Tibial artery (tissue), 4 donors: ENCODE measurements around the gene ATP2C1.

Experiments used
- DNase-seq, 2 donors: peaks; one replicate each; pipeline ENCODE4 v3.0.0-alpha.2; 2019
- H3K27ac ChIP-seq, 2 donors: fragments of 200-600 bp; sonication (generic) in 1 of 2; 1 replicate in 1 of 2; 2 replicates in 1 of 2; pipeline ENCODE4 v1.5.1; 2018 to 2019; ENCODE audit warnings: mild to moderate bottlenecking in 1 of 2
- H3K27me3 ChIP-seq, 2 donors: fragments of 200-600 bp; sonication (generic) in 1 of 2; one replicate each; pipeline versions ENCODE4 v1.5.1 to v1.6.0; 2016 to 2019
- H3K36me3 ChIP-seq, 3 donors: fragments of 200-600 bp; sonication (generic) in 2 of 3; one replicate each; pipeline ENCODE4 v1.5.1; 2016 to 2019; ENCODE audit warnings: mild to moderate bottlenecking in 2 of 3
- H3K4me1 ChIP-seq, 4 donors: fragments of 200-600 bp; sonication (generic) in 2 of 4; 1 replicate in 3 of 4; 2 replicates in 1 of 4; pipeline ENCODE4 v1.5.1; 2016 to 2019
- H3K4me3 ChIP-seq, 2 donors: fragments of 200-600 bp; sonication (generic) in 1 of 2; 1 replicate in 1 of 2; 2 replicates in 1 of 2; pipeline ENCODE4 v1.5.1; 2018 to 2019; ENCODE audit warnings: mild to moderate bottlenecking in 2 of 2
- H3K9me3 ChIP-seq, 3 donors: fragments of 200-600 bp; sonication (generic) in 1 of 3; one replicate each; pipeline ENCODE4 v1.5.1; 2016 to 2019
- CTCF ChIP-seq, 2 experiments: fragments of 200-600 bp in 1 of 2; fragments of 450-650 bp in 1 of 2; IDR thresholded peaks; one replicate each; pipeline ENCODE4 v1.5.1; 2017 to 2019; ENCODE audit warnings: antibody characterized with exemption in 2 of 2, mild to moderate bottlenecking in 1 of 2, moderate library complexity in 1 of 2
- intact Hi-C: fragments of 100-400 bp; cut with DNase I; formaldehyde crosslinking; loops from one replicate; pipeline ENCODE4 v1.15.0; 2023; ENCODE audit warnings: low total_unique reads

The ATP2C1 gene

GRCh38 chr3:130955481-130955880 lies 61.6 kb downstream of the ATP2C1 start:
- Histone ChIP-seq H3K4me3 (no peak overlapping the region), H3K9me3 (no peaks in the 10 kb centered on the region), H3K27me3 (no peaks in the 10 kb centered on the region), H3K36me3 (peaks cover 42 to 56% (median 51%) of the 10 kb centered on the region in 3 donors), H3K4me1 (no peaks in the 10 kb centered on the region), H3K27ac (no peak overlapping the region)
- DNase-seq: no peak
- intact Hi-C loops: no loop called here
- no peak for TF ChIP-seq CTCF (IDR thresholded peaks at IDR 0.05)

- Histone ChIP-seq H3K4me3 (no peak overlapping the region), H3K27me3 (no peaks in the 10 kb centered on the region), H3K27ac (no peak overlapping the region), H3K36me3 (peaks cover 45 to 62% (median 53%) of the 10 kb centered on the region in 3 donors), H3K4me1 (no peaks in the 10 kb centered on the region), H3K9me3 (no peaks in the 10 kb centered on the region)
- intact Hi-C loops: no loop called here
- no peak for TF ChIP-seq CTCF (IDR thresholded peaks at IDR 0.05)
- no peak for DNase-seq
Measured at GRCh38 chr3:130956281-130956680, 62.4 kb downstream of the ATP2C1 start.

- H3K9me3 ChIP-seq: no peaks in the 10 kb centered on the region
Measured at GRCh38 chr3:130956721-130957120, 62.8 kb downstream of the ATP2C1 start.

GRCh38 chr3:130960139-130960795 lies 66.4 kb downstream of the ATP2C1 start:
- peaks cover 38 to 48% (median 39%) of the 10 kb centered on the region in 3 donors for H3K36me3 ChIP-seq
- DNase-seq: no peak
- no peak for TF ChIP-seq CTCF (IDR thresholded peaks at IDR 0.05)

More at GRCh38 chr3:130956721-130957120, 62.8 kb downstream of the ATP2C1 start:
- H3K4me1 ChIP-seq: no peaks in the 10 kb centered on the region
- H3K36me3 ChIP-seq: peaks cover 45 to 58% (median 54%) of the 10 kb centered on the region in 3 donors
- no peaks in the 10 kb centered on the region for H3K27me3 ChIP-seq
- intact Hi-C loops: no loop called here
- H3K27ac ChIP-seq: no peak overlapping the region
- no peak overlapping the region for H3K4me3 ChIP-seq
- no peak for TF ChIP-seq CTCF (IDR thresholded peaks at IDR 0.05)
- DNase-seq: no peak

GRCh38 chr3:130961458-130961857 lies 67.6 kb downstream of the ATP2C1 start:
- Histone ChIP-seq H3K9me3 (no peaks in the 10 kb centered on the region), H3K27ac (no peak overlapping the region), H3K36me3 (peaks cover 42 to 48% (median 43%) of the 10 kb centered on the region in 3 donors), H3K4me3 (no peak overlapping the region), H3K4me1 (no peaks in the 10 kb centered on the region), H3K27me3 (no peaks in the 10 kb centered on the region)
- intact Hi-C loops: no loop called here
- TF ChIP-seq CTCF (IDR thresholded peaks at IDR 0.05): no peak
- no peak for DNase-seq

More at GRCh38 chr3:130960139-130960795, 66.4 kb downstream of the ATP2C1 start:
- Histone ChIP-seq H3K27ac (no peak overlapping the region), H3K27me3 (no peaks in the 10 kb centered on the region), H3K4me3 (no peak overlapping the region), H3K9me3 (no peaks in the 10 kb centered on the region), H3K4me1 (no peaks in the 10 kb centered on the region)
- intact Hi-C loops: no loop called here
